ENCODE data around the gene MYO18B. TPM values are rescaled to one million over a fixed set of nuclear protein-coding genes. Genes with fewer than 3 reads are reported as not detected.
"Not testable (repeated sequence)": the region's sequence is repeated elsewhere in the genome, so short reads cannot be mapped to it uniquely, and the experiment has no call there.

The MYO18B gene
- total RNA-seq, 2 donors from 2014 or later: 0.03 TPM; not detected in 1

DNA sequence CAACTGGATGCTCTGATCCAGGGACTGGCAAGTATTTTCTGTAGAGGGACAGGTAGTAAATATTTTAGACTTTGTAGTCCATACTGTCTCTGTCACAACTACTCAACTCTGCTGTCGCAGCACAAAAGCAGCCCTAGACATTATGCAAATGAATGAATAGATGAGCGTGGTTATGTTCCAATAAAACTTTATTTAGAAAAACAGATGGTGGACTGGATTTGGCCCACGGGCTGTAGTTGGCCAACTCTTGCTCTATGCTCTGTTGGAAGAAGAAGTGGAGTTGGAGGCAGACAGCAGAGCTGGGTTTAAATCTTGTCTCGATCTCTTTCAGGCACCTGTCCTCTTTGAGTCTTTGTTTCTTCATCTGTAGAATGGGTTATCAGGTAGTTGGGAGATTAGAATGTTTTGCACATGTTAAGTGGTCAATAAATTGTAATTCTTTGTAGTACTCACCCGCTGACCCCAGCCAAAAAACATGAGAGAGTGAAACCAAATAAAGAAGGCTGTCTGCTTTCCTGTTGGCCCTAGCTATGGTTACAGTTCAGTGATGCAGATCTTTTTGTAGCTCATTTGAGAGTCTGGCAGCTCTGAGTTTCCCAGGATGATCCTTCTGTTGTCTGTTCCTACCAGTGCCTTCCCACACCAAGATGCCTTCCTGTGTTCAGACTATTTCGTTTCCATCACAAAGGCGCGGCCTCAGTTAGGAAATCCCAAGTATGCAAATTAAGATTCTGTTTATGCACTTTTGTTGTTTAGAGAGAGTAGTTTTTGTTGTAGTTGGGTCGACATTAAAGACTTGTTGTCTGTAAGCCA lies 229.2 kb downstream of the MYO18B start:
- DNase-seq (no peak), ATAC-seq (no peak)
- intact Hi-C loops (cut with DNase I, micrococcal nuclease): no loop called here

DNA sequence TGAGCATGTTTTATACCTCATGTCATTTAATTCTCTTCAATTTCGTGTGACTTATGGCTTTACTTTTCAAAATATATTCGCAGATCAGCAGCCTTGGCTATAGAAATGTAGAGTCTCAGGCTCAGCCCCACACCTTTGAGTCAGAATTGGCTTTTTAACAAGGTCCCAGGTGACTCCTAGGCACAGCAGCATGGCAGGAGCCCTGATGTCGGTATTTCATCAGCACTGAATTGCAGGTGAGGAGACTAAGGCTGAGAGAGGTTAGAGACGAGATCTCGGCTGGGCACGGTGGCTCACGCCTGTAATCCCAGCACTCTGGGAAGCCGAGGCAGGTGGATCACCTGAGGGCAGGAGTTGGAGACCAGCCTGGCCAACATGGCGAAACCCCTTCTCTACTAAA lies 230.4 kb downstream of the MYO18B start:
- intact Hi-C loops (cut with DNase I, micrococcal nuclease): no loop called here
- no peak for ATAC-seq

DNA sequence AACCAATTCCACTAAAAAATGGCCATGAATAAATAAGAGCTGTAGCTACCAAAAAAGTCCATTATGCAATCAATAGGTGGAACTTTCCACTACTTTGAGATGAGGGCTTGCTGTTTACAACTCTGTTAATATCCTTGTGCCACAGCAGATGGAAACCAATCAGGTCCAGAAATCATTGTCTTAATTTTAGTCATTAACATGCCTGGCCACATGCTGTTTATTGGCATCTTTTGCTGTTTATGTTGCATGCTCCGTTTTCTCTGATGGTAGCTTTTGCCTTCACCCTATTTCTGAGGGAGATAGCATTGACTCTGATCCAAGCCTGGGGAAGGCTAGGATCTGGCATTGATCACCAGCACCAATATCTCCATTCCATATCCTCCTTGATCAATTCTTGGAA lies 234.4 kb downstream of the MYO18B start:
- ATAC-seq: no peak
- intact Hi-C loops (cut with DNase I, micrococcal nuclease): no loop called here

More for the DNA sequence above, 230.4 kb downstream of the MYO18B start:
- no peak for DNase-seq

DNA sequence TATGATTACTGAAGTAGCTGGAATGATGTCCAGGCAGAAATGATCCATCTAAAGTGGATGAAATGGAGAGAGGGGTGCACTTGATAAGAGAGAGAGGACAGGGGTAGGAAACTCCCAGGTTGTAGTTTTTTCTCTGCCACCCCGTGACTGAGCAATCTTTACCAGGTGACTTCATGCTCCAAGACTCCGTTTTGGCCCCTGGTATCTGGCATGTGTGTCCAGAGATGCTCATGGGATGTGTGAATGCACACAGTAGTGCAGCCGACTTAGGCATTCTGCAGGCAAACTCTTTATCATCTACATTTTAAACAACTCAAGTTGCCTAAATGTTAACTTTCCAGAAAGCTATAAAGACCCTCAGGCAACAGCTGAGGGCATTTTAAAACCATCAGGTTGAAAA lies 238.0 kb downstream of the MYO18B start:
- DNase-seq: no peak
- ATAC-seq: no peak
- intact Hi-C loops (cut with DNase I, micrococcal nuclease): no loop called here

More for the DNA sequence above, 234.4 kb downstream of the MYO18B start:
- DNase-seq: no peak

DNA sequence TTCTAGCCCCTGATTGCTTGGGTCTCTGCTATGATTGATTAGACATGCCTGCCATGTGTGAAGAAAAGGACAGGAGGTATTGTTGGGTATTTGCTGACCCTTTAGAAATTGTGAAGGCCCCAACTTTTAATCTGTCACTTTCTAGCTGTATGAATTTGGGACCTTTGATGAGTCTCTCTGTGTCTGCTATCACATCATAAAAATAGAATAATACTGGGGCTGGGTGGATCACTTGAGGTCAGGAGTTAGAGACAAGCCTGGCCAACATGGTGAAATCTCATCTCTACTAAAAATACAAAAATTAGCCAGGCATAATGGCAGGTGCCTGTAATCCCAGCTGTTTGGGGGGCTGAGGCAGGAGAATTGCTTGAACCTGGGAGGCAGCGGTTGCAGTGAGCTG lies 242.9 kb downstream of the MYO18B start:
- ATAC-seq; DNase-seq; intact Hi-C loops (cut with DNase I, micrococcal nuclease): not testable (repeated sequence)

DNA sequence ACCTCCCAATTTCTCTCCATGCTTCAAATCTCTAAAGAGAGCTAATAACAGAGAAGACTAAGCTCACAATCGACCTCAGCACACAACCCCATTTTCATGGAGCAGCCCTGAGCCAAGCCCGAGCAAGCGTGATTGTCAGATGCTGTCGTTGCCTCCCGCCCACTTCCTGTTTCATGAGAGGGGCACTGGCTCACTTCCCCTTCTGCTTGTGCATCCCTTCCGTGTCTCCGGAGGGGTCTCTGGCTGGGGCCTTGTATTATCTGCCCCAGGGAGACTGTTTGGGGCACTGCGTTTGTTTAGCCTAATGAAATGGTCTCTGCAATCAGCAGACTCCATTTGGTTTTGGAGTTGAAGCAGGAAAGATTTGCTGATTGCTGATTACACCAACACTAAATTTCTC lies 246.0 kb downstream of the MYO18B start:
- intact Hi-C loops (cut with DNase I, micrococcal nuclease): no loop called here
- no peak for ATAC-seq
- peak in 1 of 2 donors; percentile 4 for DNase-seq

DNA sequence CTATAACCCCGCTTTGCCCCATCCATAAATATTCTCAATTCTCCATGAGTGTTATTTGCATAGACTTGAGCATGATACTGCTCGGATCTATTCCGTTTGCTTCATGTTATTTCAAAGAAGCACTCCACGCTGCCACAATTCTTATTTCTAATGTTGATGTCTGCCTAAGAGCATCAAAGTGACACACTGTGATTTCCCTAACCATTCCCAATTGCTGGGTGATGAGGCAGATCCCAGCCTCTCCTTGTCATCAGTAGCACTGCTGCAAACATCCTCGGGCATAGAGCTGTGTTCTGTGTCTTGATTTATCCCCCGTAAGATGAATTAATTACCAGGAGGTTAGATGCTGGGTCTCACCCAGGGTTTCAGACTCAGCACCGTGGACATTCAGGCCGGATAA lies 249.0 kb downstream of the MYO18B start:
- intact Hi-C loops (cut with DNase I, micrococcal nuclease): no loop called here
- ATAC-seq (no peak), DNase-seq (no peak)

DNA sequence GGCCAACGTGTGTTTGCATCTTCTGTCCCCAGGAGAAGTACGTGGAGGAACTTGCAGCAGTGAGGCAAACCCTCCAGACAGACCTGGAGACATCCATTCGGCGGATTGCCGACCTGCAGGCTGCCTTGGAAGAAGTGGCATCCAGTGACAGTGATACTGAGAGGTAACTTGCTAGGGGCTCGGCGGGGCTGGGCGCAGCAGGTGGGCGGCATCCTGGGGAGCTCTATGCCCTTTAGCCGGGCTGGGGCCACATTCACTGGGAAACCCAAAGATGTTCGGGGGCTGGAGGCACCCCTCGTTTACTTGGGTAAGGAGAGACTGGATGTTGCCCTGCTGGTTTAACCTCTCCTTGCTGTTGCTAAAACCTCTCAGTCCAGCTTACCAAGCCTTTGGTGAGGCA lies 250.3 kb downstream of the MYO18B start:
- DNase-seq (no peak), ATAC-seq (no peak)
- intact Hi-C loops (cut with DNase I, micrococcal nuclease): no loop called here

DNA sequence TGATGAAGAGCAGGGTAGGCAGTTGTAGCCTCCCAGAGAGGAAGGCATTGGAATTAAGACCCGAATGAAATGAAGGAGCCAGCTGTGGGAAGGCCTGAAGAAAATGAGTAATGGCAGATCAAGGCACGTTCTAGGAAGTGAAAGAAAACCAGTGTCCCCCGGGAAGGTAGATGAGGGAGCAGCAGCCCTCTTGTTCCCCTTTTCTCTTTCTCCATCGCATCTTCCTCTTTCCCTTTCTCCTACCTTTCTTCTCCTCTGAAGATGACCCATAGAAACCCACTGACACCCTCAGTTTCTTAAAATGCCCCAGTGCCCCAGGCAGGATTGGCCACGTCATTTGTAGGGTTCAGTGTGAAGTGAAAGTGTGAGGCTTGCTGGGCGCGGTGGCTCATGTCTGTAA lies 254.7 kb downstream of the MYO18B start:
- ATAC-seq (no peak), DNase-seq (no peak)
- intact Hi-C loops (cut with DNase I, micrococcal nuclease): no loop called here

DNA sequence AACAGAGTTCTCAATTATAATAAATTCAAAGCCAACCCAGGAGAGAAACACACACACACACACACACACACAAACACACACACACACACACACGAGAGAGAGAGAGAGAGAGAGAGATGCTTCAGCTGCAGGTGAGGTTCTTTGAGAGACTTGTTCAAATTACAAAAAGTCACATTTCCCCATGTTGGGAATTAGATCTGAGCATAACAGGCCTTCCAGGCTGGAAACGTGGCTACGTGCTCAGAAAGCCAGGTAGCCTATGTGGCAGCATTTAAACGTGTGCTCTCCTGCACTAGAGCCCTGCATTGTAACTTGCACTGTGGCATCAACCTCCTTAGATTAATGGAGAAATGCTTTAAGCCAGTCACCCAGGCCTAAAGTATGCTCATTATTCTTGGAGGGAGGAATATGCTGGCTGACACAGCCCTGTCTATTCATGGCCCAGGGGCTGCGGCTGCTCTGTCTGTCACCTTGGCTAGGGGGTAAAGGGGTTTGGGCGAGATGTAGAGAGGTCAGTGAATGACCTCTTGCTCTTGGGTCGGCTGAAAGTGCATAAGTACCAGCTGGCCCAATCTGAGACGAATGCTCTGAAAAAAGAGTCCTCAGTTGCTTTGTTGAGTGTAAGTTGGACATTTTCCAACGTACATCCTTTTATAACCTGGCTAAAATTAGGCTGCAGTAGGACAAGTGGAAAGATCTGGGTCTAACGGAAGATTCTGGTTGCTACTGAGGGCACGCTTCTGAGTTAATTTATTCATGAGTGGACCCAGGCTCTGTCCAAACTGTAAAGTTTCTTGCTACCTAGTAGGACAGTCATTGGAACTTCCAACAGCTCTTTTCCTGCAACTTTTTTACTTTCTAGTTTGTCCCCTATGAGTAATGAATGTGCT lies 256.1 kb downstream of the MYO18B start:
- ATAC-seq (no peak), DNase-seq (no peak)
- intact Hi-C loops (cut with DNase I, micrococcal nuclease): no loop called here

DNA sequence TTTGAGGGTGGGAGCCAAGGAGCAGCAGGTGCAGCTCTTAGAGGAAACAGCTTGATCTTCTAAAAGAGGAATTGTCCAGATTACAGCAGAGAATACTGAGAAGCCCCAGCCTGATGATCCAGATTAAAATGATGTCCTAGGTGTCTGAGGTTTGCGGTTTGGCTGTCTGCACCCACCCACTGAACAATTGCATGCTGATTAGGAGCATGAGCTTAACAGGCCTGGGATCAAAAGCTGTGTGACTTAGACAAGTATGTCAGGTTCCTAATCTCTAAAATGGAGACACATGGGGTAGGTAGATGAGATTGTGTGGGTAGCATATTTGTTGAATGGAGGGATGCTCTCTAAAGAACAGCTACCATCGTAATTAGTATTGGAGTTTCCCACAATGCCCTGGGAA lies 260.5 kb downstream of the MYO18B start:
- ATAC-seq (no peak), DNase-seq (no peak)
- intact Hi-C loops (cut with DNase I, micrococcal nuclease): no loop called here

DNA sequence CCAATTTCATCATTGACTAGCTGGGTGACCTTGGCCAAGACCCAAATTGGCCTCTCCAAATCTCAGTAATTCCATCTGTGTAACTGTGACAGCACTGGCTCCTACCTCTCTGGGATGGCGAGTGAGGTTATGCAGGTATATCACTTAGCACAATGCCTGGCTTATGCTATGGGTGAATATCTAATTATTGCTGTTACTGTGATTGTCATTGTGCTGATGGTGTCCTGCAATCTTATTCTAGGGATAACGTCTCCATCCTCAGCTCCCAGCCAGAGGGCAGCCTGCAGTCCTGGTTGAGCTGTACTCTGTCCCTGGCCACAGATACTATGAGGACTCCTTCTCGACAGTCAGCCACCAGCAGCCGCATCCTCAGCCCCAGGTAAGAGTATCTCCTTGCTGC lies 262.5 kb downstream of the MYO18B start:
- intact Hi-C loops (cut with DNase I, micrococcal nuclease): no loop called here
- DNase-seq (no peak), ATAC-seq (no peak)

DNA sequence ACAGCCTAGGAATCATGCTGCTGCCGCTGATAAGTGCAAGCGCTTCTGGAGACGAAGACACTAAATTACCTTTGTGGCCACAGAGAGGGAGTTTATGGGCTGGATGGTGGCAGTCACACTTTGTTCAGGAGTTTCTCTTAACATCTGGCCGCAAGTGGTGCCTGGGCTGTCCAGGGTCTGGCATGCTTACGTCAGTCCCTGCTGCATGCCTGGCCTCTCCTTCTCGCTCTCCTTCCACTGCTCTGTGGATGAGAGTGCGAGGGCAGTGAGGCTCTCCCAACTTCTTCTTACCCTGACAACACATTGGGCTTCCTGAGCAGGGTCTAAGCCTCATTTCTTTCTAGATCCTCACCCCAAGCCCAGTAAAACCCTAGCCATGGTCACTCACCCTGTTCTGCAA lies 266.6 kb downstream of the MYO18B start:
- intact Hi-C loops (cut with DNase I, micrococcal nuclease): no loop called here
- no peak for ATAC-seq
- DNase-seq: no peak

DNA sequence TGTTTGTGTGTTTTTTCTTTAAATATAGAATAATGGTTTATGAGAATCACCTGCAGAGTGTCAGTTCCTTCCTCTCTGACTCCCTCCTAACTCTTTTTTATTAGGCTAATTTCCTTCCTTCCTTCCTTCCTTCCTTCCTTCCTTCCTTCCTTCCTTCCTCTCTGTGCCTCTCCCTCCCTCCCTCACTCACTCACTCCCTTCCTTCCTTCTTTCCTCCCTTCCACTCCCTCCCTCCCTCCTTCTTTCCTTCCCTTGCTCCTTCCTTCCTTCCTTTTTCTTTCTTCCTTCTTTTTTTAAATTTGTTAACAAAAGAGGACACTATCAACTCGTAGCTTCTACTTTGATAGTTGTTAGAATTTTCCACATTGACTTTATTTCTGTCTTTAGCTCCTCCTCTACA lies 274.9 kb downstream of the MYO18B start:
- DNase-seq (no peak), ATAC-seq (no peak)
- intact Hi-C loops (cut with DNase I, micrococcal nuclease): no loop called here

DNA sequence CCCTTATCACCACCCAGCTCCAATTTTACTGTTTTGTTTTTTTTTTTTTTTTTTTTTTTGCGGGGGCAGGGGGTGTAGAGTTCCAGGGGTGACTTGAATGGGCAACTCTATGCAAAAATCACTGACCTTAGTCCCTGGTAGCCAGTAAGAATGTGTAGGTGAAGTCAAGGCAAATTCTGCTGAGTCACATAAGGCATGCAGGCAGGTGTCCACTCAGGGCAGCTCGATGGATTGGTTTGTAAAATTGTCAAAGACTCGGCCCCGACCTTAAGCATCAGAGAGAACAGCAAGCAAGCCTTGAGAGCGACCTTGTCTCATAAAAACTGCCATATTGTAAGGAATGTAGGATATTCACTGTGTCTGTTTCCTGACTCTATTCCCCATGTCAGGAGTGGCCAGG lies 275.9 kb downstream of the MYO18B start:
- no peak for ATAC-seq
- intact Hi-C loops (cut with DNase I, micrococcal nuclease): no loop called here
- no peak for DNase-seq

DNA sequence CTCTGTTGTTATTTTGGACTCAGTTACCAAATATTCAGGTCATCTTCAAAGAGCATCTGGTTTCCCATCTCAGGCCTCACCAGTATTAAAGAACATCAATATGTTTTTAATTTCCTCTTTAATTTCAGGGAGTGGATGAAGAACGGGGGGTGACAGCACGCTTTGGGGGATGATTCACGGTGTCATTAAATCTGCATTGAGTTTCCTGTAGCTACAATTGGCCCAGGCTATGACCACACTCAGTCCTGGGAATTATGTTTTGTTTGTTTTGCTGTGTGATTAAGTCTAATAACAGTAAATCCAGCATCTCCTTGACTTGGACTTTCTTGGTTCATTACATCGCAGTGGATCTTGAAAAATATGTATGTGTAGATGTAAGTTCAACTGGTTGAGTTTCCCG lies 277.6 kb downstream of the MYO18B start:
- intact Hi-C loops (cut with DNase I, micrococcal nuclease): no loop called here
- ATAC-seq (no peak), DNase-seq (no peak)

DNA sequence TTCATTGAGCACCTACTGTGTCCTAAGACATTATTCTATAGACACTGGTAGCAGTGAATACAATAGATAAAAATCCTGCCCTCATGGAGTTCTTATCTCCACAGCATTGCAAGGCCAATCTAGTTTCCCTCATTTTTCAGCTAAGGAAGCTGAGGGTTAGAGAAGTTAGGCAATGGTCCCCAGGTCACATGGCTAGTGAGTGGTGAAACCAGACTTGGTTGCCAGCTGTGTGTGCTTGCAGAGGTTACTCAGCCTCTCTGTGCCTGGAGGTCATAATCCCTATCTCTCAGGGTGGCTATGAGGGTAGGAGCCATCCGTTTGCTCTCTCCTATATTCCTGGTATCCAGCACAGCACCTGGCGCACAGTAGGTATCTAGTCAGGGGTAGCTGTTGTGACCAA lies 279.5 kb downstream of the MYO18B start:
- no peak for ATAC-seq
- intact Hi-C loops (cut with DNase I, micrococcal nuclease): no loop called here
- DNase-seq: no peak

DNA sequence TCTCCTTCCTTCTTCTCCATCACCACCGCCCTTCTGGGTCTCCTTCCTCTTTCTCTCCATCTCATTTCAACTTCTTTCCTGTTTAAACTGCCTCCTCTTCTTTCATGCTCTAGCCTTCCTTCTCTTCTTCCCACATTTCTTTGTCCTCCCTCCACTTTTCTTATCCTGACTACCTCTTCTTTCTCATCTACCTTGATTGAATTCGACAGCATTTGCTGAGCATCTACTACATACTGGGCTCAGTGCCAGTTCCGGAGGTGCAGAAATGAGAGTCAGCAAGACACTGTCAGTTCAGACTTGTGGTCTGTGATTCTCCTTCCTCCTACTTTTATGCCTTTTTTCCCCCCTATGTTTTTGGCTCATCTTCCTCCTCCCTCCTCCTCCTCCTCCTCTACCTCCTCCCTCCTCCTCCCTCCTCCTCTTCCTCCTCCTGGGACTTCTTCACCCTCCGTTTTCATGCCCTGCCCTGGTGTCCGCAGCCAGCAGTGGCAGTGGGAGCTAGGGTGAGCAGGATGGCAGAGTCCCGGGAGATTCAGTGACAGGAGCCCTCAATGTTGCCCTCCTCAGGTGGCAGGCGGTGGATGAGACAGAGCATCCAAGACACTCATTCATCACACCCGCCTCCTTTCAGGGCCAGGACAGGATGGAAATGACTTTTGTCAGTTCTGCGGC lies 281.3 kb downstream of the MYO18B start:
- intact Hi-C loops (cut with DNase I, micrococcal nuclease): no loop called here
- DNase-seq (no peak), ATAC-seq (no peak)

DNA sequence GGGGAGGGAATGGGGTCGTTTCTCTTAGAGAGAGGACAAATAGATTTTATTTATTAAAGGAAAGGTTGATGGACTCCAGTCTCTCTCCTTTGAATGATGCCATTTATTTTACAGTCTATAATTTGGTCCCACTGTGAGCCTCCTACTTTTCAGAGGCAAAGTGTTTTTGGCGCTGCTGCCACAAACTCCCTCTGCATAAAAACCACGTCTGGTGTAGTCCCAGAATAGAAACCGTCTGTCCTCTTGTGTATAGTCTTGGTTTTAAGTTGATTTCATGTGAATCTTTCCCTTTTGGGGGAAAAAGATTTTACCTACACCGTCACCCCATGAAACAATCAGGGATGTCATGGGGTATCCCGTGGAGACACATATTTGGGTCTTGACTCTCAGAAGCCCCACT lies 283.6 kb downstream of the MYO18B start:
- no peak for DNase-seq
- intact Hi-C loops (cut with DNase I, micrococcal nuclease): no loop called here
- no peak for ATAC-seq

DNA sequence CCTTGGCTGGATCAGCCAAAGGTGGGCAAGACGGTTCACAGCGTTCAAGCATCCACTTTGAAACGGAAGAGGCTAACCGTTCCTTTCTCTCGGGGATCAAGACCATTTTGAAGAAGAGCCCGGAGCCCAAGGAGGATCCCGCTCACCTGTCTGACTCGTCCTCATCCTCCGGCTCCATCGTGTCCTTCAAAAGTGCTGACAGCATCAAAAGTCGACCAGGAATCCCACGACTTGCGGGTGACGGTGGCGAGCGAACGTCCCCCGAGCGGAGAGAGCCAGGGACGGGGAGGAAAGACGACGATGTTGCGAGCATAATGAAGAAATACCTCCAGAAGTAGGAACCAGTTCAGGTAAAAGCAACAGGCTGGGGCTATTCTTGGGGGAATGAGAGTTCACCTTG lies 285.4 kb downstream of the MYO18B start:
- no peak for DNase-seq
- intact Hi-C loops (cut with DNase I, micrococcal nuclease): no loop called here
- ATAC-seq: no peak
